Measurements from ENCODE around the gene ZBTB7C.

- TF ChIP-seq CTCF (IDR thresholded peaks at IDR 0.05; ENCODE audit: borderline replicate concordance, extremely low read depth, low read length, poor library complexity, severe bottlenecking) = no peak
- TF ChIP-seq EZH2 (IDR thresholded peaks at IDR 0.05; ENCODE audit: borderline replicate concordance, low read depth, low read length, severe bottlenecking) = no peak
Measured at GRCh38 chr18:48306838-48307237, 102.3 kb downstream of the ZBTB7C start.
